HS-5 (cell line): ENCODE data around the gene NPAS3.

Experiments
- DNase-seq: peaks from one replicate; pipeline ENCODE4 v3.0.0-alpha.2; 2012; ENCODE audit warnings: low read depth

Gene NPAS3

GRCh38 chr14:33716921-33717320 lies 778.2 kb downstream of the NPAS3 start:
- DNase-seq: no peak

GRCh38 chr14:33717866-33718265 lies 779.2 kb downstream of the NPAS3 start:
- no peak for DNase-seq

- no peak for DNase-seq
Observed at GRCh38 chr14:33720284-33720787, 781.7 kb downstream of the NPAS3 start.

- no peak for DNase-seq
Observed at GRCh38 chr14:33726685-33727084, 788.0 kb downstream of the NPAS3 start.

- DNase-seq: no peak
Observed at GRCh38 chr14:33727606-33728005, 788.9 kb downstream of the NPAS3 start.

- no peak for DNase-seq
Observed at GRCh38 chr14:33728010-33728498, 789.4 kb downstream of the NPAS3 start.

- no peak for DNase-seq
Observed at GRCh38 chr14:33730156-33730555, 791.5 kb downstream of the NPAS3 start.

GRCh38 chr14:33732175-33732574 lies 793.5 kb downstream of the NPAS3 start:
- no peak for DNase-seq

- no peak for DNase-seq
Observed at GRCh38 chr14:33733310-33733709, 794.6 kb downstream of the NPAS3 start.

- DNase-seq: no peak
Observed at GRCh38 chr14:33733721-33734120, 795.0 kb downstream of the NPAS3 start.

GRCh38 chr14:33734387-33734786 lies 795.7 kb downstream of the NPAS3 start:
- no peak for DNase-seq

- no peak for DNase-seq
Observed at GRCh38 chr14:33736299-33736825, 797.7 kb downstream of the NPAS3 start.

GRCh38 chr14:33736979-33737378 lies 798.3 kb downstream of the NPAS3 start:
- no peak for DNase-seq

GRCh38 chr14:33737446-33737845 lies 798.8 kb downstream of the NPAS3 start:
- DNase-seq: peak; percentile 61

GRCh38 chr14:33738029-33738428 lies 799.4 kb downstream of the NPAS3 start:
- DNase-seq: no peak

- DNase-seq: no peak
Observed at GRCh38 chr14:33738491-33738890, 799.8 kb downstream of the NPAS3 start.

- no peak for DNase-seq
Observed at GRCh38 chr14:33740531-33740930, 801.9 kb downstream of the NPAS3 start.

GRCh38 chr14:33742166-33742565 lies 803.5 kb downstream of the NPAS3 start:
- no peak for DNase-seq

GRCh38 chr14:33745163-33745562 lies 806.5 kb downstream of the NPAS3 start:
- DNase-seq: no peak

- no peak for DNase-seq
Observed at GRCh38 chr14:33747749-33748148, 809.1 kb downstream of the NPAS3 start.

- no peak for DNase-seq
Observed at GRCh38 chr14:33754261-33754660, 815.6 kb downstream of the NPAS3 start.

GRCh38 chr14:33755358-33755757 lies 816.7 kb downstream of the NPAS3 start:
- DNase-seq: no peak

GRCh38 chr14:33756833-33757232 lies 818.2 kb downstream of the NPAS3 start:
- DNase-seq: no peak

GRCh38 chr14:33758547-33758946 lies 819.9 kb downstream of the NPAS3 start:
- DNase-seq: no peak
